Neuronal stem cell (in vitro differentiated cells): ENCODE measurements around the gene RDH8. TPM values are rescaled to one million over a fixed set of nuclear protein-coding genes. Genes with fewer than 3 reads are reported as not detected.

Experiments used
- DNase-seq: peaks from one replicate; pipeline ENCODE4 v3.0.0-alpha.2; 2013; ENCODE audit warnings: low spot score
- H2AFZ ChIP-seq: one replicate; pipeline ENCODE4 v1.6.1; 2013; ENCODE audit warnings: mild to moderate bottlenecking, low read length, inconsistent platforms
- H2AK5ac ChIP-seq: 2 replicates; pipeline ENCODE4 v1.6.1; 2013; ENCODE audit warnings: low read depth, mild to moderate bottlenecking, inconsistent platforms, low read length, moderate library complexity, mixed read lengths
- H2BK120ac ChIP-seq: 2 replicates; pipeline ENCODE4 v1.6.1; 2013; ENCODE audit warnings: low read depth, mild to moderate bottlenecking, inconsistent platforms, low read length, moderate library complexity, mixed read lengths
- H2BK12ac ChIP-seq: one replicate; pipeline ENCODE4 v1.6.1; 2013; ENCODE audit warnings: low read length, inconsistent platforms
- H2BK15ac ChIP-seq: 2 replicates; pipeline ENCODE4 v1.6.1; 2013; ENCODE audit warnings: mild to moderate bottlenecking, low read length, inconsistent platforms, mixed read lengths
- H2BK5ac ChIP-seq: one replicate; pipeline ENCODE4 v1.6.1; 2013; ENCODE audit warnings: inconsistent platforms, mild to moderate bottlenecking, low read length, moderate library complexity
- H3K14ac ChIP-seq: one replicate; pipeline ENCODE4 v1.6.1; 2013; ENCODE audit warnings: low read length, inconsistent platforms
- H3K18ac ChIP-seq: 2 replicates; pipeline ENCODE4 v1.6.1; 2013; ENCODE audit warnings: low read length, inconsistent platforms
- H3K23ac ChIP-seq: 2 replicates; pipeline ENCODE4 v1.6.1; 2013; ENCODE audit warnings: low read depth, mild to moderate bottlenecking, mixed read lengths, low read length, inconsistent platforms; ENCODE audit not compliant: poor library complexity
- H3K27ac ChIP-seq: replicated peaks from 3 replicates; pipeline ENCODE4 v1.5.1; 2013; ENCODE audit warnings: low read length, inconsistent platforms
- H3K27me3 ChIP-seq, 3 experiments: 2 replicates each; pipeline ENCODE4 v1.6.1; 2013; ENCODE audit warnings: low read length in 3 of 3, mild to moderate bottlenecking in 2 of 3, inconsistent platforms in 1 of 3, low read depth in 1 of 3, mixed read lengths in 1 of 3, moderate library complexity in 1 of 3; ENCODE audit not compliant: control insufficient read depth in 3 of 3, insufficient read depth in 3 of 3
- H3K36me3 ChIP-seq, 2 donors: replicated peaks in 1 of 2; 2 replicates each; pipeline ENCODE4 v1.6.1; 2013; ENCODE audit warnings: low read length in 2 of 2; ENCODE audit not compliant: control insufficient read depth in 2 of 2, insufficient read depth in 2 of 2
- H3K4ac ChIP-seq: 2 replicates; pipeline ENCODE4 v1.6.1; 2013; ENCODE audit warnings: inconsistent platforms, mild to moderate bottlenecking, low read length, moderate library complexity
- H3K4me1 ChIP-seq, 2 donors: 1 replicate in 1 of 2; 2 replicates in 1 of 2; pipeline ENCODE4 v1.6.1; 2013; ENCODE audit warnings: low read length in 2 of 2, low read depth in 1 of 2; ENCODE audit not compliant: control insufficient read depth in 2 of 2, insufficient read depth in 1 of 2
- H3K4me2 ChIP-seq: one replicate; pipeline ENCODE4 v1.6.1; 2013; ENCODE audit warnings: mild to moderate bottlenecking, low read length, inconsistent platforms; ENCODE audit not compliant: insufficient read depth, poor library complexity, severe bottlenecking
- H3K4me3 ChIP-seq, 2 donors: 2 replicates each; pipeline ENCODE4 v1.5.1; 2013; ENCODE audit warnings: low read length in 2 of 2, mild to moderate bottlenecking in 2 of 2, inconsistent platforms in 1 of 2, moderate library complexity in 1 of 2
- H3K79me1 ChIP-seq: one replicate; pipeline ENCODE4 v1.6.1; 2013; ENCODE audit warnings: low read depth, mild to moderate bottlenecking, inconsistent platforms, low read length, moderate library complexity
- H3K9ac ChIP-seq: one replicate; pipeline ENCODE4 v1.6.1; 2013; ENCODE audit warnings: mild to moderate bottlenecking, low read depth, low read length, inconsistent platforms; ENCODE audit not compliant: poor library complexity
- H3K9me3 ChIP-seq, 2 donors: replicated peaks in 1 of 2; 2 replicates each; pipeline versions ENCODE3 to v1.6.1; 2013; ENCODE audit warnings: low read length in 2 of 2, mild to moderate bottlenecking in 2 of 2, inconsistent platforms in 1 of 2, low read depth in 1 of 2, mixed read lengths in 1 of 2, moderate library complexity in 1 of 2; ENCODE audit not compliant: control insufficient read depth in 2 of 2, insufficient read depth in 1 of 2
- H4K8ac ChIP-seq: one replicate; pipeline ENCODE4 v1.6.1; 2013; ENCODE audit warnings: low read depth, mild to moderate bottlenecking, inconsistent platforms, low read length, moderate library complexity
- H4K91ac ChIP-seq: one replicate; pipeline ENCODE4 v1.6.1; 2013; ENCODE audit warnings: low read length, low read depth, mild to moderate bottlenecking, inconsistent platforms; ENCODE audit not compliant: poor library complexity
- WGBS, 2 donors: extraction: QIAGEN DNeasy Blood & Tissue Kit; methylation state at CpG; one replicate each; pipeline ENCODE4 v1.1.7; 2013; ENCODE audit warnings: missing lambda C conversion rate in 2 of 2, mixed read lengths in 1 of 2; ENCODE audit not compliant: insufficient read length in 2 of 2, insufficient replicate concordance in 1 of 2; ENCODE audit errors: extremely low coverage in 2 of 2; 5-methylcytosine and 5-hydroxymethylcytosine counted together
- polyA plus RNA-seq, 2 experiments: library from polyadenylated mRNA; stranded (reverse); fragments of 200-250 nt; gene quantifications; one replicate each; pipeline ENCODE4 v1.2.3, GENCODE V29; 2013

RDH8 gene, protein sequence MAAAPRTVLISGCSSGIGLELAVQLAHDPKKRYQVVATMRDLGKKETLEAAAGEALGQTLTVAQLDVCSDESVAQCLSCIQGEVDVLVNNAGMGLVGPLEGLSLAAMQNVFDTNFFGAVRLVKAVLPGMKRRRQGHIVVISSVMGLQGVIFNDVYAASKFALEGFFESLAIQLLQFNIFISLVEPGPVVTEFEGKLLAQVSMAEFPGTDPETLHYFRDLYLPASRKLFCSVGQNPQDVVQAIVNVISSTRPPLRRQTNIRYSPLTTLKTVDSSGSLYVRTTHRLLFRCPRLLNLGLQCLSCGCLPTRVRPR
- polyA plus RNA-seq (2013, experiment 1 of 2) = not detected
- not detected for polyA plus RNA-seq (2013, experiment 2 of 2)

DNA sequence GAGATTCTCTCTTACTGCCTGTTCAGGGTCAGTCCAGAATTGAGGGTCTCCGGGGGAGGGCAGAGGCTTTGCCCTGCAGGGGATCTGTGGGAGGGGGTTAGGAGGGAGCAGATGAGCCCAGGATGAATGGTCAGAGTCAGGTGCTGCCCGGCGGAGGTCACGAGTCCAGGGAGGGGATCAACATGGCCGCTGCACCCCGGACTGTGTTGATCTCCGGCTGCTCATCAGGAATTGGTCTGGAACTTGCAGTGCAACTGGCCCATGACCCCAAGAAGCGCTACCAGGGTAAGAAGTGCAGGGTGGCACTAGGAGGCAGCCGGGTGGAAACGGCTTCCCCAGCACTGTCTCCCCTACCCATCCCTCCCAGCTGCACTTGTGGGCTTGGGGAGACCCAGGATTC, at the start of gene RDH8:
RDH8 (plus strand) TSS at position 168 of the 400 bp plus-strand sequence; CDS start at position 183, 15 bp downstream.
- H3K4ac ChIP-seq = no peak within 1 kb of the TSS
- peaks cover 11 to 13% of the 10 kb centered on the region in 2 donors for H3K4me1 ChIP-seq
- H2AFZ ChIP-seq = no peak within 1 kb of the TSS
- no peak within 1 kb of the TSS for H3K4me3 ChIP-seq
- no peak within 1 kb of the TSS for H3K27ac ChIP-seq
- H3K27me3 ChIP-seq = peaks cover 9 to 59% (median 27%) of the 10 kb centered on the region in 3 experiments
- no peak within 1 kb of the TSS for H2BK120ac ChIP-seq
- no peak within 1 kb of the TSS for H3K18ac ChIP-seq
- H2BK15ac ChIP-seq = no peak within 1 kb of the TSS
- H4K91ac ChIP-seq = no peak within 1 kb of the TSS
- DNase-seq = no peak
- H2AK5ac ChIP-seq = no peak within 1 kb of the TSS
- no CpG with 5 or more reads among the region's 10 CpGs for WGBS, 2 donors
- no peaks in the 10 kb centered on the region for H3K79me1 ChIP-seq
- H3K23ac ChIP-seq = no peak within 1 kb of the TSS
- peaks cover 0 to 3% of the 10 kb centered on the region in 2 donors for H3K9me3 ChIP-seq
- no peak within 1 kb of the TSS for H3K9ac ChIP-seq
- no peak within 1 kb of the TSS for H4K8ac ChIP-seq
- H3K14ac ChIP-seq = no peak within 1 kb of the TSS
- H3K4me2 ChIP-seq = no peak within 1 kb of the TSS
- H2BK5ac ChIP-seq = no peak within 1 kb of the TSS
- no peaks in the 10 kb centered on the region for H3K36me3 ChIP-seq
- no peak within 1 kb of the TSS for H2BK12ac ChIP-seq

DNA sequence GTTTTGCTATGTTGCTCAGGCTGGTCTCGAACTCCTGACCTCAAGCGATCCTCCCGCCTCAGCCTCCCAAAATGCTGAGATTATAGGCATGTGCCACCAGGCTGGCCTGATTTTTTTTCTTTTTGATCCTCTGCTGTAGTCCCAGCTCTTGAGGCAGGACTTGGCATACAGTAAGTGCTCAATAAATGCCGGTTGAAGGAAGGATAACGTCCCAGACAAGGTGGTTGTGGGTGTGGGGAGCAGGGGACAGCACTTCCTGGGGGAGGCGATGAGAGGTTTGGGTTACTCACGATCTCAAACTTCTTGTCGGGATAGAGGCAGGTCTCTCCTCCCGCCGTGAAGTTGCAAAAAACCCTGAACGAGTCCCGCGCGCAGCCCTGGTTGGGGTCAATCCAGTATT, 47.3 kb upstream of the RDH8 start:
- no peak overlapping the region for H2BK15ac ChIP-seq
- H4K91ac ChIP-seq = no peak overlapping the region
- H2AK5ac ChIP-seq = no peak overlapping the region
- no peak overlapping the region for H3K27ac ChIP-seq
- H3K9me3 ChIP-seq = no peaks in the 10 kb centered on the region
- H3K18ac ChIP-seq = no peak overlapping the region
- H2BK12ac ChIP-seq = no peak overlapping the region
- H4K8ac ChIP-seq = no peak overlapping the region
- peaks cover 0 to 2% of the 10 kb centered on the region in 2 donors for H3K36me3 ChIP-seq
- no peak overlapping the region for H3K9ac ChIP-seq
- H3K14ac ChIP-seq = no peak overlapping the region
- peaks cover 0 to 28% (median 17%) of the 10 kb centered on the region in 3 experiments for H3K27me3 ChIP-seq
- H3K79me1 ChIP-seq = no peaks in the 10 kb centered on the region
- no peak overlapping the region for H2BK5ac ChIP-seq
- no peak overlapping the region for H3K4me2 ChIP-seq
- no peak overlapping the region for H2BK120ac ChIP-seq
- no peaks in the 10 kb centered on the region for H3K4me1 ChIP-seq
- no peak for DNase-seq
- no CpG with 5 or more reads among the region's 14 CpGs for WGBS, 2 donors
- H3K23ac ChIP-seq = no peak overlapping the region
- no peak overlapping the region for H3K4me3 ChIP-seq
- H2AFZ ChIP-seq = no peak overlapping the region
- no peak overlapping the region for H3K4ac ChIP-seq

GRCh38 chr19:9966448-9966847, 46.8 kb upstream of the RDH8 start:
- no peak overlapping the region for H2BK15ac ChIP-seq
- H2BK5ac ChIP-seq = no peak overlapping the region
- no peak overlapping the region for H3K27ac ChIP-seq
- no peak overlapping the region for H3K23ac ChIP-seq
- no peak overlapping the region for H3K4ac ChIP-seq
- no peaks in the 10 kb centered on the region for H3K4me1 ChIP-seq
- H3K36me3 ChIP-seq = peaks cover 0 to 2% of the 10 kb centered on the region in 2 donors
- H3K18ac ChIP-seq = peak overlapping the region; percentile 42
- H3K9me3 ChIP-seq = no peaks in the 10 kb centered on the region
- no peak overlapping the region for H4K8ac ChIP-seq
- peak overlapping the region; percentile 1 for H2AFZ ChIP-seq
- H2BK120ac ChIP-seq = no peak overlapping the region
- H3K79me1 ChIP-seq = no peaks in the 10 kb centered on the region
- no CpG with 5 or more reads among the region's 29 CpGs for WGBS, 2 donors
- H3K4me2 ChIP-seq = no peak overlapping the region
- peaks cover 0 to 28% (median 17%) of the 10 kb centered on the region in 3 experiments for H3K27me3 ChIP-seq
- no peak overlapping the region for H3K4me3 ChIP-seq
- no peak overlapping the region for H4K91ac ChIP-seq
- no peak overlapping the region for H3K14ac ChIP-seq
- H3K9ac ChIP-seq = no peak overlapping the region
- H2AK5ac ChIP-seq = no peak overlapping the region
- H2BK12ac ChIP-seq = no peak overlapping the region
- DNase-seq = no peak

GRCh38 chr19:9967326-9967725, 46.0 kb upstream of the RDH8 start:
- H3K36me3 ChIP-seq = peaks cover 0 to 2% of the 10 kb centered on the region in 2 donors
- H2BK15ac ChIP-seq = no peak overlapping the region
- H3K23ac ChIP-seq = no peak overlapping the region
- H3K9me3 ChIP-seq = no peaks in the 10 kb centered on the region
- H3K27ac ChIP-seq = no peak overlapping the region
- no peak overlapping the region for H4K91ac ChIP-seq
- no peak overlapping the region for H3K14ac ChIP-seq
- H3K79me1 ChIP-seq = no peaks in the 10 kb centered on the region
- DNase-seq = no peak
- peak overlapping the region; percentile 17 for H2AK5ac ChIP-seq
- H2BK12ac ChIP-seq = no peak overlapping the region
- no peak overlapping the region for H2BK5ac ChIP-seq
- no peak overlapping the region for H4K8ac ChIP-seq
- H3K4me1 ChIP-seq = no peaks in the 10 kb centered on the region
- no peak overlapping the region for H3K18ac ChIP-seq
- no CpG with 5 or more reads among the region's 4 CpGs for WGBS, 2 donors
- H3K4me2 ChIP-seq = no peak overlapping the region
- no peak overlapping the region for H3K4ac ChIP-seq
- H2AFZ ChIP-seq = no peak overlapping the region
- H2BK120ac ChIP-seq = no peak overlapping the region
- H3K9ac ChIP-seq = no peak overlapping the region
- peaks cover 0 to 28% (median 17%) of the 10 kb centered on the region in 3 experiments for H3K27me3 ChIP-seq
- no peak overlapping the region for H3K4me3 ChIP-seq
